Activated CD4-positive, alpha-beta T cell treated with anti-CD3 and anti-CD28 coated beads for 4 hours (primary cell): ENCODE measurements around the gene PRPF19.
"Not testable (repeated sequence)": the region's sequence is repeated elsewhere in the genome, so short reads cannot be mapped to it uniquely, and the experiment has no call there.

Experiments
- DNase-seq, 2 donors: peaks; one replicate each; pipeline ENCODE4 v3.0.0-alpha.2; 2020

PRPF19 gene

DNA sequence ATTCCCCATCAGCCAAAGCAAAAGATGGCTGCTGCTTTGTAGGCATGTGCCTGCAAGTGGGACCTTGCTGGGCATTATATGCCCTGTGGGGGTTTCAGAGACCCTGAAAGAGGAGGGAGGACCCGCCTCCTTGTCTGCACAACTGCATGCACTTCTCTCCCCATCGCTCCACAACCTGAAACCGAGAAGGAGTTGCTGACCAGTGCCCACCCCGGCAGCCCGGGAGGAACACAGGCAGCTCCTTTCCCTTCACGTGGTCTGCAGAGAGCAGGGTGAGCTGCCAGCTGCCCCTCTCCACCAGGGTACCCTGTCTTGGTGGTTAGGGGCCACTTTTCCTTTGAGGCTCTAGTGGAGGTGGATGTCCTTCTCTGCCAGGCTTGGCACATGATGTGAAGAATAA is 16.5 kb upstream of the PRPF19 start:
- DNase-seq = no peak

- no peak for DNase-seq
Measured at GRCh38 chr11:60921777-60922335, 15.5 kb upstream of the PRPF19 start.

DNA sequence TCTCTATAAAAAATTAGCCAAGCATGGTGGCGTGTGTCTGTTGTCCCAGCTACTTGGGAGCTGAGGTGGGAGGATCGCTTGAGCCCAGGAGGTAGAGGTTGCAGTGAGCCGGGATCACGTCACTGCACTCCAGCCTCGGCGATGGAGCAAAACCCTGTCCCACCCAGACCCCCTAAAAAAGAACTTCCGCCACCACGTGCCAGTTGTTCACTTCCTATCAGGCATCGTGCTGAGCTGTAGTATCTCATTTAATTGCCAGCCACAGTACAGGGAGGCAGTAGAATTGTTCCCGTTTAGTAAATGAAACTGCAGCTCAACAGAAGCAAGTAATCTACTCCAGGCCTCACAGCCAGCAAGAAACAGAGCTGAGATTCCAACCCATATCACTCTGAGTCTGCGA is 14.9 kb upstream of the PRPF19 start:
- no peak for DNase-seq

DNA sequence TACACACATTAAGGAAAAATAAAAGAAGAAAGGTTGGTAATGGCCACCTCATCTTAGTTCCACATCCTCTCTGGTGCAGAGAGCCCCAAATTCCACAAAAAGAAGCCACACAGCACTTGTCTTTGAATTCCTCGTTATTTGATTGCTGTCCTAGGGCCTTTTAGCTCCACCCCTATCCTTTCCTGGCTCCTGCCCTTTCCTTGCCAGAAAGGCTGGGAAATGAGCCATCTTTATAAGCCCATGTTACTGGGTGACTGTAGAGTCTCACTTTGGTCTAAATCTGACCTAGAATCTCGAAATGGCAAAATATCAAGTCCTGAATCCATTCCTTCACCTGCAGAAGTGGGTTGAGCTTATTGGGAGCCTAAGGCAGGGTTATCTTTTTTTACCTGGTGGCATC is 13.6 kb upstream of the PRPF19 start:
- no peak for DNase-seq

GRCh38 chr11:60919320-60919719 is 12.9 kb upstream of the PRPF19 start:
- DNase-seq = no peak

DNA sequence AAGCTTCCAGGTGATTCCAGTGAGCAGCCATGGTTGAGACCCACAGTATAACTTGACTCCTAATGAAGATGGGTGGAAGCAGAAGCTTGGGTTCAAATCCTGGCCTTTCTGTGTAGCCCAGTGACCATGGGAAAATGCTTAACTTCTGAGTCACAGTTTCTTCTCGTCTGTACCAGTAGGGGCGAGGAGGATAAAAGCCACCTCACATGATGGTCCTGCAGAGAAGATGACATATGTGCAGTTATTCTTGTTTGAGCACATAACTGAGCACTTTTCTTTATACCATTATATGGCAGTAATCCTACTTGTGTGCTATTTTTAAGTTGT is 12.5 kb upstream of the PRPF19 start:
- DNase-seq = no peak

DNA sequence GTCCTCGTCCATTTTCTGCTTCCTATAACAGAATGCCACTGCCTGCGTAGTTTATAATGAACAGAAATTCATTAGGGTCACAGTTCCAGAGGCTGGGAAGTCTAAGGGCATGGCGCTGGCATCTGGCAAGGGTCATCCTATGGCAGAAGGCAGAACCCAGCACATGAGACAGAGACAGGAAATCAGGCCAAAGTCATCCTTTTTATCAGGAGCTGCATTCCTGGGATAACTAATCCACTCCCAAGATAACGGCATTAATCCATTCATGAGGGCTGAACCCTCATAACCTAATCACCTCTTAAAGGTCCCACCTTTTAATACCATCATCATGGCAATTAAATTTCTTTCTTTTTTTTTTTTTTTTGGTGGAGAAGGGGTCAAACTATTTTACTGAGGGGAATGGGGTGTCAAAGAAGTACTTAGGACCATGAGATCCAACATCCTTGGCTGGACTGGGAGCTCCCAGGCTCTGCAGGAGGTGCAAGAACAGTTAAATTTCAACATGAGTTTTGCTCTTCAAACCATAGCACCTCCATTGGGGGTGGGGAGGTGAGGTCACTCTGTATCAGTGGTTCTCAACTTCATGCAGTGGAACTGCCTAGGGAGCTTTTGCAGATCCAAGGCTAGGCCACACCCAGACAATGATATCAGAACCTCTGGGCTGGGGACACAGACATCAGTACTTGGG is 12.0 kb upstream of the PRPF19 start:
- DNase-seq = no peak

- DNase-seq = no peak
Measured at GRCh38 chr11:60917267-60917666, 10.9 kb upstream of the PRPF19 start.

DNA sequence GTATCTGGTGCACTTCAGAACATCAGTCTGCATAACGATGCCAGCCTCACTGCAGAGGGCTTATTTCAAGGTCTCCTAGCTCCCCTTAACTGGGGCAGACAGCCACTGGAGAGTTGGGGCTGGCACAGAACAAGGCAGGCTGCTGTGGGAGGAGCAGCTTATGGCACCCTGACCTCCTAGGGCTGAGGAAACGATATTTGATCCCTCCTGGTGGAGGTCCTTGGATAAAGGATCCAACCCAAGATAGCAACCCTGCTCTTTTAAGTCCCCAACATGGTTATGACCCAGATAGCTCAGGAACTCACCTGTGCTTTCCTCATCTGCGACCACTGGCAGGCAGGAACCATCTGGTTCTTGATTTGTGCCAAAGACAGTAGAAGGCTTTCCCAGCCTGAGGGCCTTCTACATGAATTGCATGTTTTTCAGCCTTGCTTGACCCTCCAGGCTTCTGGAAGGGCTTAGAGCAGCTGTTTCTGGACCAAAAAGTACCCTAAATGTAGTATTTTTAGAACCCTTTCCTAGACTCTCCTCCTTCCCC is 10.4 kb upstream of the PRPF19 start:
- DNase-seq = no peak

DNA sequence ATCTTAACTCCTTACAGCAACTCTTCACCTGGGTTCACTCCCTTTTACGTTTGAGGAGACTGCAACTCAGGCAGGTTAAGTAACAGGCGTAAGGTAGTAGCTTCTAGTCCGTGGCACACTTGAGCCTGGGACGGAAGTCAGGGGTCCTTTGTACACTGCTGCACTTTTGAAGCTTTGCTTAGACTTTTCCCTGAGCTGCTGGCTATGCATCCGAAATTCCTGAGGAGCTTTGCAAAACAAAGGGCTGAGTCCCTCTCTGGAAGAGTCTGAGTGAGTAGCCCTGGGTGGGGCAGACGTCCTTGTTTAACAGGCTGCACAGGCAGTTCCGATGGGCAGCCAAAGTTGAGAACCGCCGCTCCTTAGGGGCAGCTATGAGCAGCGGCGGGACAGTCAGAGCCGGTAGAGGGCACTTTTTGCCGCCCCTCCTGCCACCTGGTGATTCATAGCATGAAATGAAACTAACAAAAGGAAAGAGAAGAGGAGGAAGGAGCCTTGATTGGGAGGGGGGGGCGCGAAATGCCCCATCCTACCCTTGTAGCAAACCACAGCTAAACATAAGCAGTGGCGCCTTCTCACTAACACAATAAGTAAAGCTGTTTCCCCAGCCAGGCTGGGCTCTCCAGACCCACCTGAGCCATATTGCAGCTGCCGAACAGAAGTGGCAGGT is 9.0 kb upstream of the PRPF19 start:
- peak; percentile 72 to 74 for DNase-seq

- DNase-seq = peak; percentile 26 to 29
Measured at GRCh38 chr11:60914633-60915247, 8.4 kb upstream of the PRPF19 start.

DNA sequence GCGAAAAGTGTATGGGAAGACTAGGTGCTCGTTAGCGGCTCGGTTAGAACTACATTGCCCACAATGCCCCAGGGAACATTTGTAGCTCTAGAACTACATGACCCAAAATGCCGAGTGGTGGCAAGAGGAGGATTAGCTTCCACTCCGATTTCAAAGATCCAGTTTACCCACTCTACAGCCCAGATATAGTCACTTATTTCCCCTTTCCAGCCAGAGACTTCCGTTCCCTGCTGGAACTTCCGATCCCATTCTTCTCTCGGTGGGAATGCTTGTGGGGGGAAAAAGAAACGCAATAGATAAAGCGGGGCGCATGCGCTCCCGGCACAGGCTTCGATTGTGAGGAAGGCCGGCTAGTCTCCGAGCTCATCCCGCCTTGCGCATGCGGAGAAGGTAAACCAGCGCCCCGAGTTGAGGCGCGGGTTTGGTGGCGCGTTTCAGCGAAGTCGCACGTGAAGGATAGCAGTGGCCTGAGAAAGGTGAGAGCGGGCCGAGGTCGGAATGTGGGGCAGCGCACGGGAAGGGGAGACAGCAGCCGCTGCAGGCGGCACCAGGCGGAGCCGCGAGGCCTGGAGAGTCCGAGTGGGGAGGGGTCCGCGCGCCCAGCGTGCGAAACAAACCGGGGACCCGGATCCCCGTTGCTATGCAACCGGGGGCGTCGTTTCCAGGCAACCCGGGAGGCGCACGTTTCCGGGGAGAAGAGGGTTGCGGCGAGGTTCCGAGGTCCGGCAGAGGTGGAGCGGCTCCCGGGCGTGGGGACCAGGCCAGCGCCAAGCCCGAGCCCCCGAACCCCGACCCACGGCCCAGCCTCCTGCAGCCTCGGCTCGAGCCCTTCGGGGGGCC is 7.6 kb upstream of the PRPF19 start, which contains the start of gene TMEM109:
TMEM109 (plus strand) TSS at position 366 of the 840 bp plus-strand sequence. CDS start 5,536 bp downstream, outside the sequence.
- DNase-seq = peak; percentile 83 to 89

DNA sequence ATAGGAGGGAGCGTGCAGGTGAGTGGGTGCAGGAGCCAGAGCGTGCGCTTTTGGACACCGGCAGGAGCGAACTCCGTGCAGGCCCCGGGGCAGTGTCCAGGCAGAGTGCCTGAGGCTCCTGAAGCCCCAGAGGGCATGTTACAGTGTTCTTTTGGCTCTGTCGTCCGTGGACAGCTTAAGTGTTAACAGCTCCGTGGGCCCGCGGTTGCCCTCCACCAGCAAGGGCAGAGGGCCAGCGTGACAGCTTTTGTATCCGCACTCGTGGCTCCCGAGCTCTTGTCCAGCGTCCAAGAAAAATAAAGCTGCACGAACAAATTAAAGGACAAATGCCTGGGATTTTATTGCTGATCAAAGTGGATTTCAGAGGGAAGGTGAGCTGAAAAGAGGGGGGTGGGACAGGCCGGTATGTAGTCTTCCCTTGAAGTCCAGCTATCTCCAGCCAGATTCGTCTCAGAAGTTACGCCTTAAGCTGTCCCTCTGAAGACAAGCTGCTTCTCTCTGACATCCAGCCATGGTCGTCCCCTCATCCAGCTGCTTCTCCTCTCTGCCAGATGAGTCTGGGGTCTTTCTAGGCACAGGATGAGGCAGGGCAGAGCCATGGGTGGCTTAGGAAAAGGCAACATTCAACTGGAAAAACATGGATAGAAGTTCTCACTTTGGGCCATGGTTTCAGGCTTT is 6.6 kb upstream of the PRPF19 start:
- DNase-seq = no peak

DNA sequence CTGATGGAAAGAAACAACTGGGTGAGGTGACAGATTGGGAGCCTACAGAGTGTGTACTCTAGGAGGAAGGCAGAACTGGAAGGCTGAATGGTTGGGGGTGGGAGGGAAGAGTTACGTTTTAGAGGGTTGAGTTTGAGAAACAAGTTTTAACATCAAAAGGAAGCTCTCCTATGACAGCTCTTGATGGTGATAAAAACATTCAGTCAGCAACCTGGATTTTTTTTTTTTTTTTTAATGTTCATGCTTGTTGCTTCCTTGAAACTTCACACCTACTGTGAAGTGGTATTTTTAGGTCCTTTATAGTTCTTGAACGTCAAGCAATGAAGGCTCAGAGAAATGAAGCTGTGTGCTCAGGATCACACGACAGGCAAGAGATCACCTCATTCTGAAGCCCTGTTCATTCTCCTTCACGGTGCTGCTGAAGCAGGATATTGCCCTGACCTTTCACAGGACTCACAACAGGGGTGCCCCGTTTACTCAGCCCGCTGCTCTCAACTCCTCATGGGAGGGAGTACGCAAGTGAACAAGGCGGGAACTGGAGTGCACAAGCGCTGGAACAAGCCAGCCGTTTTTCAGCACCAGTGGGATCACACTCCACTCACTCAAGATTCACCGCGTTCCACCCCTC is 6.0 kb upstream of the PRPF19 start:
- peak in 1 of 2 donors; percentile 14 for DNase-seq

DNA sequence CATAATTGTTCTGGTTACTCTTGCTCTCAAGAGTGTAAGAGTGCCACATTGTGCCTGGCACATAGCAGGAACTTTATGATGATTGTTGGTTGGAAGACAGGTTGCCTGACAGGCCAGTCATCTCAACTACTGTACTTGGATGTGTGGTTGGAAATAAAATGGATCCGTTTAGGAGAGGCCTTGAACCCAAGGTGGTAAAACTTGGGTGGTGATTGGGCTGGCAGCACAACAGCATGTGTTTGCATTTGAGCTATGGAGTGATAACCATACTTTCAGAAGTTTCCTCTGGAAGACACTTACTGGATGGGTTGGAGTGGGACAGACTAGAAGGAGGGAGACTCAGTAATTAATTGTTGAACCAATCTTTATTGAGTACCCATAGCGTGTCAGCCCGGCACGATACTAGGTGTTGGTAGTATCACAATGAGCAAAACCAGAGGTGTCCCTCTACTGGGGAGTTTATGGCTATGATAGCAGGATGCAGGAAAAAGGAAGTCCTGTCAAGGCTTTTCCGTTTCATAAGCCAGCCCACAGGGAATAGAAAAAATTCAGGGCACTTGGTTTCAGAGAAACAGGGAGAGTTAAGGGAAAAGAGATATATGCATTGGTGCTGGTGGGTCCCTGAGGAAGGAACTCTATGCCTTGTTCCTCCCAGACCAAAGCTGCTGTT is 4.5 kb upstream of the PRPF19 start:
- DNase-seq = no peak

DNA sequence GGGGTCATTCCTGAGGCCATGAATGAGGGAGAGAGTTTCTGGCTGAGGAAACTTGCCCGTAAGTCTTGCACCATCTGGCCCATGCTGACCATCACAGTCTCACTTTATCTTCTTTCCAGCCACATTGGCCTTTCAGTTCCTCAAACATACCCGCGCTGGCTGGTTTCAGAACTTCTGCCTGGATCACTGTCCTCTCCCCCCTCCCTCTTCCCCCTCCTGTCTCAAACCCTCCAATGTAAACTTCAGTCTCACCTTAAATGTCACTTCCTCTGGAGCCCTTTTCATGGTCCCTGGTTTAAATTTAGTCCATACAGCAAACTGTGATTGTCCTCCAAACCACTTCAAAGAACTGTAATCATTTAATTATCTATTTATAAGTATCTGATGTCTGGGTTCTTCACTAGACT is 3.9 kb upstream of the PRPF19 start:
- no peak for DNase-seq

DNA sequence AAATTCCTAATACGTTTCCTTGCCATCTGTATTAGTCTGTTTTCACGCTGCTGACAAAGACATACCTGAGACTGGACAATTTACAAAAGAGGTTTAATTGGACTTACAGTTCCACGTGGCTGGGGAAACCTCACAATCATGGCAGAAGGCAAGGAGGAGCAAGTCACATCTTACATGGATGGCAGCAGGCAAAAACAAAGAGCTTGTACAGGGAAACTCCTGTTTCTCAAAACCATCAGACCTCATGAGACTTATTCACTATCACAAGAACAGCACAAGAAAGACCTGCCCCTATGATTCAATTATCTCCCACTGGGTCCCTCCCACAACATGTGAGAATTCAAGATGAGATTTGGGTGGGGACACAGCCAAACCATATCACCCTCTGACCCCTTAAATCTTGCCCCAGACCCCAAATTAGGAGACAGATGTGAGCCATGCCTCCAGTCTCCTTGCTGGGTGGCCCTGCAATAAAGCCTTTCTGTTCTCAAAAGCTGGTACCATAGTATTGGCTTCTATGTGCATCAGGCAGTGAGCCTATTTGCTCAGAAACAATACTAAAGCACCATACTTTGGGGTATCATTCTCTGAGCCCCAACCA is 3.4 kb upstream of the PRPF19 start:
- DNase-seq = not testable (repeated sequence)

GRCh38 chr11:60908803-60909202 is 2.4 kb upstream of the PRPF19 start:
- no peak for DNase-seq

DNA sequence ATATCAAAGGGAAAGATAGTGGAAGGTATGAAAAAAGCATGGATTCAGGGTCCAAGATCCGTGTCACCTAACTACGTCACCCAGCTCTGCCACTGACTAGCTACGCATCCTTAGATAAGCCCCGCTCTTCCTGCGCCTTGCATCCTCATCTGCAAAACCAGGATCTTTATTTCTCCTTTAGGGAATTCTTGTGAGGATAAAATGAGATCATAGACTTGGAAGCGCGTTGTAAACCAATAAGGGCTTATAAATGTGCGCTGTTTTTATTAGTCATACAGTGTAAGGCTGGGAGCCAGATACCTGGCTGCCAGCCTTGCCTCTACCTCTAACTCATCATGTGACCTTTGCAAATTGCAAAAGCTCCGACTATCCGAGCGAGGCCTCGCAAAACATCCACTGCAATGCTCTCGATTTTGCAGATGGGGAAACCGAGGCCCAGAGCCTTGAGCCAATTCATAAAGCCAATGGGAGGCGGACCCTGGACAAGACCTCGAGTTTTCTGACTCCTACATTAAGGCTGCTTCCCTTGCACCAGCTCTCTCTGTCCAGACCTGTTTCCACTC is 753 bp downstream of the PRPF19 start:
- peak; percentile 18 to 44 for DNase-seq

- no peak for DNase-seq
Measured at GRCh38 chr11:60905047-60905446, 1.3 kb downstream of the PRPF19 start.
